ENCODE results near the gene NMRK2. TPM values are rescaled to one million over a fixed set of nuclear protein-coding genes. Genes with fewer than 3 reads are reported as not detected.

The NMRK2 gene
- total RNA-seq, 1 experiment from 2014 or later = not detected

DNA sequence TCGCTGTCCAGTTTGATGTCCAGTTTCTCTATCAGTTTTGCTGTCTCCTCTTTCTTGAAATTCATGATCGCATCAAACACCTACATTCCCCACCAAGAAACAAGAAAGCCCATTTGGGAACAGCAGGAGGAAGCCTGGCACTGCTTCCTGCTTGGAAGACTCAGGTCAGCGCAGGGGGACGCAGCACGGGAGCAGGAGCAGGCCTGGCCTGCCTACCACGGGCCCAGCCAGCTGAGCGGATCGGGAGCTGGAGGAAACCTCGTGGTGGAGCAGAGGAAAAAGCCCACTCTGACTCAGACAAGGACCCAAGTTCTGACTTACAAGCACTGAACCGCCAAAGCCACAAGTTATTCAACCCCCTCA, 48.5 kb downstream of the NMRK2 start:
- DNase-seq (ENCODE audit: low read depth) = no peak

DNA sequence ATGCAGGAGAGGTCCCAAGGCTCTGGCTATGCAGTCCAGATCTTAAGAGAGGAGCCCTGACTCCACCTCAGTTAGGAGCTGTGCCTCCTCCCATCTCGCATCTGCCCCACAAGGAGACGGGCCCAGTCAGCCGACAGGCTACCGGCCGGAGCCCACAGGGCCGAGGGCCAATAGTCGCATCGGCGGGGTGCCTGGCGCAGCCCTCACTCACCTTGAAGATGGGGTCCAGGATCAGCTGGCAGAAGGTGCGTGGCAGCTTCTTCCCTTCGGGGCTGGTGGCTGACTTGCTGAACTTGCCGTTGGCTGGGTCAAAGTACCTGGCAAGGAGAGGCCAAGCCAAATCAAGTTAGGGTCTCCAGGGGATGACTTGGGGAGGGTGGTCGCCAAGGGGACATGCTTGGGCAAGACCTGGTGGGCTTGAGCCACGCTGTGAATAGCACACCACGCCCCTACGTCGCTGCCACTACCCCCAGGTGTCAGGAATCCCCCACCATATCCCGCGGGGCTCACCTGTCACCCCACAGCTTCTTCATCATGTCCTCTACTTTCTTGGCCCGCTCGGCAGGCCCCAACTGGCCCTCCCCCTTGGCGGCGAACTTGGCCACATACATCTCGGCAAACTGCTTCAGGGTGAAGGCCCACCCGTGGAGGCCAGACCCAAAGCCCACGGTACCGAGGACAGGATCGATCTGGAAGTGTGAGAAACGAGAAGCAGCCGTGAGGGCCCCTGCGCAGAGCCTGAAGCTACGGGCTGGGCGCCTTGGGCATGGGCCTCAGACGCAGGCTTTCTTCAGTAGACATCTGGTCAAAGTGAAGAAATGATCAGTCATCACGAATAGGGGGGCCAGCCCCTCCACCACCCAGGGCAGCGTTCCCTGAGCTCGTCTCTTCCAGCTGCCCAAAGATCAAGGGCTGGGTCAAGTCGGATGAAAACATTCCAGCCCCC, 49.1 kb downstream of the NMRK2 start:
- DNase-seq (ENCODE audit: low read depth) = no peak

DNA sequence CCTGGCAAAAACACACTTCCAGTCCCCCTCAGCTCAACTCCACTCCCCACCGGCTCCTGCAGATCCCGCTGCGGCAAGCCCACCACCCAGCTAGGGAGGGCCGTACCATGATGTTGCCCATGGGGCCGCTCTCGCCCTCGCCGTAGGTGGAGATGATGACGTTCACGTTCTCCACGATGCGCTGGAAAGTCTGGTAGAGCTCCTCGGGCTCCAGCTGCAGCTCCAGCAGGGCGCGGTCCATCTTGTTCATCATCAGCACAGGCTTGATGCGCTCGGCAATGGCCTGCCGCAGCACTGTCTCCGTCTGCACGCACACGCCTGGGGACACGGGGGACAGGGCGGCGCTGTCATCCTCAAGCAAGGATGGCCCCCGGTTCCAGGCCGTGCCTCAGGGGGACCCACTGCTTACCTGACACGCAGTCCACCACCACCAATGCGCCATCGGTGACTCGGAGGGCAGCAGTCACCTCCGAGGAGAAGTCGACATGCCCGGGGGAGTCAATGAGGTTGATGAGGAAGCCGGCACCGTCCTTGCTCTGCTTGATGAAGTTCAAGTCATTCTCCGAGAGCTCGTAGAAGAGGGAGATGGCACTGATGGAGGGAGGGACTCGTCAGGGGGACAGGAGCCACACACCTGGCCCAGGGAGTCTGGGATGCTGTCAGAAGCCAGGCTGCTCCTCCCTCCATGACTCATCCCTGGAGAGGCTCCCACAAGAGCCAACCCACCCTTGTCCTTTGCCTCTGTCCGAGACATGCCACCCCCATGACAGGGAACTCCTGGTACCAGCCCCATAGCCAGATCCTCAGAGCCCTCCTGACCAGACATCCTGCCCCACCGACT, 50.1 kb downstream of the NMRK2 start:
- peak; percentile 62 for DNase-seq (ENCODE audit: low read depth)

DNA sequence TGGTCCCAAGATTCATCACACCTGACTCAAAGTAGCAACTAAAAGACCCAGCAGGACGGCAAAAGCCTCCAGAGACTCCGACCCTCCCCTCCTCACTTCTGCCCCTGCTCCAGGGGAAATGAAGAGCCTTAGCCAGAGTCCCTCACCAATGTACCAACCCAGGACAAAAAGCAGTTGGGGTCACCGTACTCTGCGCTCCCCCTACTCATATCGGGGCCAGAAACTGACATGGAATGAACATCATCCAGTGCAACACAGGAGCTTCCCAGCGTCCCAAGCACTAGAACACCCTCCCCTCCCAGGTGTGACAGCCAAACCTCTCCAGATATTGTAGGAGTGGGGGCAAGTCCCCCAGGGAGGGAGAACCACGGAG, 50.7 kb downstream of the NMRK2 start:
- DNase-seq (ENCODE audit: low read depth) = no peak

DNA sequence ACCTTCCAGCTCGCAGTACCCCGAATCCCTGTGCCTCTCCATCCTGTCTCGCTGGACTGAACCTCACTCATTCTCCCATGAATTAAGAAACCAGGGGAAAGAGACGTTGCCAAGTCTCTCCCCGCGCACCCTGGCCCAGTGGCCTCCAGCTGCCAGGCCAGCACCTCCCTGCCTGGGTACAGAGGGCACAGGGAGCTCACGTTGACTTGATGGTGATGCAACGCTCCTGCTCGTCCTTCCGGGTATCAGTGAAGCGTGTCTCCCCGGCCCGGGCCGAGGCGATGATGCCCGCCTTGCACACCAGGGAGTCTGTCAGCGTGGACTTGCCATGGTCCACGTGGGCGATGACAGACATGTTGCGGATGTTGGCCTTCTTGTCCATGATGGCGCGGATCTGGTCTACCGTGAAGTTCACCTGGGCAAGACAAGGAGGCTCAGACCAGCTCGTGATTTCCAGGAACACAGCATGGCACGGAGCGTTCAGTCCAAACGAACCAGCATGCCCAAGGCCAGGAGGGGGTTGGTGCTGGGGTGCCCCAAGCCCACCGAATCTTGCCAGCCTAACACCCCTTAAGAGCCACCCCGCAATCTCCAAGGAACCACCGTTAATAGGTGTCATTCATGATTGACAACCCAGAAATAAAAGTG, 51.2 kb downstream of the NMRK2 start:
- peak; percentile 57 for DNase-seq (ENCODE audit: low read depth)

DNA sequence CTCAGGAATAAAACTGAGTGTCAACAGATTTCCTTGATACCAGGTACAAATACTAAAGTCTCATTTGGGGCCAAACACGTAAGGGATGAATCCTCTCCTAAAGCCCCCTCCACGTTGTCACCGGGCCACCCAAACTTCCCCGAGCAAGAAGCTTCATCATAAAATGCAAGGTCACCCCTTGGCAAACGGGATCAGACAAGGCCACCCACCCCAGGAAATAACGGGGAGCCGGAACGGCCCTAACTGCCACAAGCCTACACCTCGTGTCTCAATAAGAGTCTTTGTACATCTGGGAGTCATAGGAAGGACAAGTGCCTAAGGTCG, 51.7 kb downstream of the NMRK2 start:
- DNase-seq (ENCODE audit: low read depth) = no peak

DNA sequence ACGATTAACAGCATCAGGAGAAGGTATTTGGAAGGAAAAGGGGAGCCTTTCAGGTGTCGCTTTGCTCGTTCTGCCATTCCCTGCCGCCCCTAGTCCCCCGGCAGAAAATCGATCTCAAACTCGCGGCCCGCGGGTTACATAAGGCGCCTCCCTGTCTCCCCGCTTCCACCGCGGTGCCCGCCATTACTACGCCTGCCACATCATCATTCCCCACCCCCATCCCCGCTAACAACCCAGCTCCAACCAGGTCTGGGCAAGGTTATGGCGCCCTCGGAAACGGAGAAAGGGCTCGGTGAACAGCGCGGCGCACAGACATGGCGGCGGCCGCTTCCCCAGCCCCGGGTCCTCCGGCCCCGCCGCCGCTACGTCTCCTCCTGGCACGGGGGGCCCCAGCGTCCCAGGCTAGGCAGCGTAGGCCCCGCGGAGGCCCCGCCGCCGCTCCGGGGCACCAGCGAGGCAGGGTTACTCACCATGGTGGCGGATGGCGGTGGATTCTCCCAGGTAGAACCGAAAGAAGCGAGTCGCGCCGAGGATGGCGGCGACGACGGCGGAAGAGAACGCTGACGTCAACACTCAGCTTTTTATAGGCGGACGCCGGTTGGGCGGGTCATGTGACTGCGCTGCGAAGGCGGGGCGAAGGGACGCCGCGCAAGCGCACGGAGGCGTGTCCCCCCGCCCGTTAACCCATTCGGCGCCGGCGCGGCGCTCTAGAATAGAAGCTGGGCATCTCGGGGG, 52.2 kb downstream of the NMRK2 start, which contains the start of gene EEF2:
EEF2 (minus strand) TSS at position 556 of the 735 bp plus-strand sequence; CDS start at position 473, 83 bp downstream.
- DNase-seq (ENCODE audit: low read depth) = peak; percentile 84

DNA sequence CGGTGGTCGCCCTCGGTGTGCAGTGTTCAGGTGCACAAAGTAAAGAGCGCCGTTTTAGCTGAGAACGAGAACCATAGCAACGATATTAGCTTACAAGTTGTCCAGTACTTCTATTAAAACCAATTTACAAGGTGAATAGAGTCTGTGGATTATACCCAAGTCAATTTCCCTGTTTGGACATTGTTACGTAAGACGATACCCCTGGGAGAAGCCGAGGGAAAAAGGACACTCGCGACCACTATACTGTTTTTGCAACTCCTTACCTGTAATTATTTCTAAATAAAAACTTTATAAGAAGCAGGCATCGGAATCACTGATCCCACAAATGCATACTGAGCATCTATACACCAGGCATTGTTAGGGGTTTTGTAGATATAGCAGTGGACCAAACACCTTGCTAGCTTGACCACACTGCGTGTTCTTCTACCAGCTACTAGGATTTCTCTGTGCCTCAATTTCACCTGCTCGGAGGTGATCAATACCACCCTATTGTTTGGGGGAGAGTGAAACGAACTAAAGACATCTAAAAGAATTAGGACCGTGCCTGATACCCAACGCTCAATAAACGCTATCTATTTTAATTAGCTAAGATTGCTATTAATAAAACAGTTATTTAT, 52.9 kb downstream of the NMRK2 start:
- DNase-seq (ENCODE audit: low read depth) = no peak

- DNase-seq (ENCODE audit: low read depth) = peak; percentile 76
Observed at GRCh38 chr19:3986260-3987041, 53.6 kb downstream of the NMRK2 start.

DNA sequence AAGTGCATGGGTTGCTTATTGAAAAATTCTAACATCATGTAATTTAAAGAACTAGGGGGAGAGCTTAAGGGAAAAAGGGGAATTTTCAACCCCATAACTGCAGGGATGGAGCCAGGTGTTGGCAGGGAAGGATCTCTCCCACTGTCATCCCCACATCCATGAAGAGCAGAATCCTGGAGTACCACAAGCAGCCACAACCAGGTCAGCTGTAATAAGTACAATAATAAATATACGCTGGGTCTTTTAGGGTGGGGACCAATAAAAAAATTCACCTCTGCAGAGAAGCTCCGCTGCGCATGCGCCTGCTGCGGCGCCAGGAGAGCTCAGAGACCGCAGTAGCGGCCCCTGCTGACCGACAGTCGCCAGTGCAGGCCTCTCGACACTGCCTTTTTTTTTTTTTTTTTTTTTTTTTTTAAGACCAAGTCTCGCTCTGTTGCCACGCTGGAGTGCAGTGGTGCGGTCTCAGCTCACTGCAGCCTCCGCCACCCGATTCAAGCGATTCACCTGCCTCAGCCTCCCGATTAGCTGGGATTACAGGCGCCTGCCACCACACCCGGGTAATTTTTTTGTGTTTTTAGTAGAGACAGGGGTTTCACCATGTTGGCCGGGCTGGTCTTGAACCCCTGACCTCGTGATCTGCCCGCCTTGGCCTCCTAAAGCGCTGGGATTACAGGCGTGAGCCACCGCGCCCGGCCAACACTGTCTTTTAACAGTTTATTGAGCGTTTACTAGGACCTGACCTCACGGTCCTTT, 54.9 kb downstream of the NMRK2 start:
- peak; percentile 76 for DNase-seq (ENCODE audit: low read depth)

DNA sequence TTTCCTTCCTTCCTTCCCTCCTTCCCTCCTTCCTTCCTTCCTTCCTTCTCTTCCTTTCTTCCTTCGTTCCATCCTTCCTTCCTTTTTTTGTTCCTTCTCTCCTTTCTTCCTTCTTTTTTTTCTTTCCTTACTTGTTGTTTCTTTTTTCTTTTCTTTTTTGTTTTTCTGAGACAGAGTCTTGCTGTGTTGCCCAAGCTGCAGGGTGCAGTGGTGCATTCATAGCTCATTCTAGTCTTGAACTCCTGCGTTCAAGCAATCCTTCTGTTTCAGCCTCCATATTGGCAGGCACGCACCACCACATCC, 57.9 kb downstream of the NMRK2 start:
- DNase-seq (ENCODE audit: low read depth) = no peak

Other genes starting within 250 kb of the NMRK2 start
- 26.4 and 29.0 TPM in 2 replicates for gene PIP5K1C, start 232.6 kb upstream of the NMRK2 start, total RNA-seq (2014; rRNA removed)
- gene TJP3, start 224.7 kb upstream of the NMRK2 start, total RNA-seq (2014; rRNA removed) = not detected in 2 replicates
- gene APBA3, start 171.4 kb upstream of the NMRK2 start, total RNA-seq (2014; rRNA removed) = 19.3 and 28.5 TPM in 2 replicates
- gene MRPL54, start 170.4 kb upstream of the NMRK2 start, total RNA-seq (2014; rRNA removed) = 38.0 and 50.2 TPM in 2 replicates
- not detected in 2 replicates for gene RAX2, start 160.8 kb upstream of the NMRK2 start, total RNA-seq (2014; rRNA removed)
- not detected in 2 replicates for gene MATK, start 146.7 kb upstream of the NMRK2 start, total RNA-seq (2014; rRNA removed)
- gene ZFR2, start 64.0 kb upstream of the NMRK2 start, total RNA-seq (2014; rRNA removed) = not detected in 2 replicates
- 0.06 TPM in 1 of 2 replicates, not detected in the other for gene ATCAY, start 52.4 kb upstream of the NMRK2 start, total RNA-seq (2014; rRNA removed)
- 135 and 150 TPM in 2 replicates for gene DAPK3, start 38.0 kb downstream of the NMRK2 start, total RNA-seq (2014; rRNA removed)
- gene EEF2, start 52.4 kb downstream of the NMRK2 start, total RNA-seq (2014; rRNA removed) = 2,004 and 2,150 TPM in 2 replicates
- gene PIAS4, start 74.7 kb downstream of the NMRK2 start, total RNA-seq (2014; rRNA removed) = 17.6 and 18.1 TPM in 2 replicates
- gene ZBTB7A, start 133.8 kb downstream of the NMRK2 start, total RNA-seq (2014; rRNA removed) = 29.5 and 29.7 TPM in 2 replicates
- 178 and 191 TPM in 2 replicates for gene MAP2K2, start 191.1 kb downstream of the NMRK2 start, total RNA-seq (2014; rRNA removed)
- gene CREB3L3, start 220.6 kb downstream of the NMRK2 start, total RNA-seq (2014; rRNA removed) = not detected in 2 replicates
- gene SIRT6, start 249.5 kb downstream of the NMRK2 start, total RNA-seq (2014; rRNA removed) = 17.0 and 31.1 TPM in 2 replicates
- gene ANKRD24, start 249.6 kb downstream of the NMRK2 start, total RNA-seq (2014; rRNA removed) = 0.13 and 0.17 TPM in 2 replicates